ENCODE data around the gene CDC42EP5.
A peak's percentile ranks its signal among the peaks of the same experiment; 100 is the strongest.
"Not testable (repeated sequence)": the region's sequence is repeated elsewhere in the genome, so short reads cannot be mapped to it uniquely, and the experiment has no call there.

CDC42EP5 gene

GRCh38 chr19:54473071-54473891 lies at the start of gene CDC42EP5:
TSS of gene CDC42EP5 (minus strand) at chr19:54473296. CDS start at chr19:54465547, 7,749 bp downstream.
- no peak for DNase-seq

- no peak for DNase-seq
Measured at GRCh38 chr19:54521860-54522513, 48.9 kb upstream of the CDC42EP5 start.

- no peak for DNase-seq
Measured at GRCh38 chr19:54521022-54521859, 48.1 kb upstream of the CDC42EP5 start.

GRCh38 chr19:54518844-54519243 lies 45.7 kb upstream of the CDC42EP5 start:
- DNase-seq, result no peak

- peak; percentile 25 to 32 for DNase-seq
Measured at GRCh38 chr19:54517483-54517882, 44.4 kb upstream of the CDC42EP5 start.

- DNase-seq, result no peak
Measured at GRCh38 chr19:54515156-54515555, 42.1 kb upstream of the CDC42EP5 start.

GRCh38 chr19:54509200-54509940 lies 36.3 kb upstream of the CDC42EP5 start:
- not testable (repeated sequence) for DNase-seq

- DNase-seq, result not testable (repeated sequence)
Measured at GRCh38 chr19:54508487-54508886, 35.4 kb upstream of the CDC42EP5 start.

GRCh38 chr19:54507824-54508223 lies 34.7 kb upstream of the CDC42EP5 start:
- DNase-seq, result no peak

- not testable (repeated sequence) for DNase-seq
Measured at GRCh38 chr19:54507038-54507717, 34.1 kb upstream of the CDC42EP5 start.

- DNase-seq, result no peak
Measured at GRCh38 chr19:54506079-54506478, 33.0 kb upstream of the CDC42EP5 start.

GRCh38 chr19:54505542-54505941 lies 32.4 kb upstream of the CDC42EP5 start:
- DNase-seq, result not testable (repeated sequence)

- no peak for DNase-seq
Measured at GRCh38 chr19:54502518-54503048, 29.5 kb upstream of the CDC42EP5 start, which contains the start of gene LAIR2. TSS of gene LAIR2 (plus strand) at chr19:54502831. CDS start at chr19:54502919, 88 bp downstream.

- not testable (repeated sequence) for DNase-seq
Measured at GRCh38 chr19:54498451-54498772, 25.3 kb upstream of the CDC42EP5 start.

- DNase-seq, result not testable (repeated sequence)
Measured at GRCh38 chr19:54497747-54498450, 24.8 kb upstream of the CDC42EP5 start.

GRCh38 chr19:54495284-54495683 lies 22.2 kb upstream of the CDC42EP5 start:
- DNase-seq, result not testable (repeated sequence)

- no peak for DNase-seq
Measured at GRCh38 chr19:54493967-54494585, 21.0 kb upstream of the CDC42EP5 start.

GRCh38 chr19:54493056-54493455 lies 20.0 kb upstream of the CDC42EP5 start:
- not testable (repeated sequence) for DNase-seq

GRCh38 chr19:54492568-54492967 lies 19.5 kb upstream of the CDC42EP5 start:
- no peak for DNase-seq

- DNase-seq, result no peak
Measured at GRCh38 chr19:54489766-54490165, 16.7 kb upstream of the CDC42EP5 start.

All from activated CD4-positive, alpha-beta T cell treated with anti-CD3 and anti-CD28 coated beads, Interleukin-2, amount 50 U/mL, for 4 hours (primary cell).